AG04449 (cell line): ENCODE data around the gene CCR4.
"Not testable (repeated sequence)": the region's sequence is repeated elsewhere in the genome, so short reads cannot be mapped to it uniquely, and the experiment has no call there.

Source experiments
- CTCF ChIA-PET: fragments of 350-600 bp; formaldehyde crosslinking; extraction: SDS; loops from one replicate; lab custom pipeline; 2021; ENCODE audit warnings: antibody characterized with exemption; lab: Yijun Ruan, JAX
- POLR2A ChIA-PET: fragments of 400-600, 350-600 bp; formaldehyde crosslinking; extraction: SDS; loops from one replicate; lab custom pipeline; 2020; ENCODE audit warnings: antibody characterized with exemption, inconsistent platforms; lab: Yijun Ruan, JAX
- DNase-seq: peaks from one replicate; pipeline ENCODE4 v3.0.0-alpha.2; 2010; ENCODE audit warnings: low read depth, low spot score
- H3K4me3 ChIP-seq: 2 replicates; pipeline ENCODE4 v1.5.1; 2011; ENCODE audit warnings: low read depth, mild to moderate bottlenecking, control low read depth, low read length
- TF ChIP-seq, protein P1 (sequence below): IDR thresholded peaks from one replicate; pipeline ENCODE4 v1.5.1; 2011; ENCODE audit warnings: mild to moderate bottlenecking, moderate library complexity, low read length, control low read depth, inconsistent platforms; ENCODE audit not compliant: insufficient read depth; ENCODE audit errors: missing control alignments

Gene CCR4

GRCh38 chr3:32951410-32951811 lies at the start of gene CCR4:
Gene CCR4 (plus strand): TSS chr3:32951644. CDS start chr3:32953423, 1,779 bp downstream.
- TF ChIP-seq, protein P1, sequence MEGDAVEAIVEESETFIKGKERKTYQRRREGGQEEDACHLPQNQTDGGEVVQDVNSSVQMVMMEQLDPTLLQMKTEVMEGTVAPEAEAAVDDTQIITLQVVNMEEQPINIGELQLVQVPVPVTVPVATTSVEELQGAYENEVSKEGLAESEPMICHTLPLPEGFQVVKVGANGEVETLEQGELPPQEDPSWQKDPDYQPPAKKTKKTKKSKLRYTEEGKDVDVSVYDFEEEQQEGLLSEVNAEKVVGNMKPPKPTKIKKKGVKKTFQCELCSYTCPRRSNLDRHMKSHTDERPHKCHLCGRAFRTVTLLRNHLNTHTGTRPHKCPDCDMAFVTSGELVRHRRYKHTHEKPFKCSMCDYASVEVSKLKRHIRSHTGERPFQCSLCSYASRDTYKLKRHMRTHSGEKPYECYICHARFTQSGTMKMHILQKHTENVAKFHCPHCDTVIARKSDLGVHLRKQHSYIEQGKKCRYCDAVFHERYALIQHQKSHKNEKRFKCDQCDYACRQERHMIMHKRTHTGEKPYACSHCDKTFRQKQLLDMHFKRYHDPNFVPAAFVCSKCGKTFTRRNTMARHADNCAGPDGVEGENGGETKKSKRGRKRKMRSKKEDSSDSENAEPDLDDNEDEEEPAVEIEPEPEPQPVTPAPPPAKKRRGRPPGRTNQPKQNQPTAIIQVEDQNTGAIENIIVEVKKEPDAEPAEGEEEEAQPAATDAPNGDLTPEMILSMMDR: no peak
- POLR2A ChIA-PET: no interaction called here
- no peak for DNase-seq
- H3K4me3 ChIP-seq: no peak within 1 kb of the TSS
- CTCF ChIA-PET: interaction anchor here (1.3 kb wide), 1 partner anchor 11 kb away, joined by 3 read pairs; no protein-coding TSS in a partner anchor

DNA sequence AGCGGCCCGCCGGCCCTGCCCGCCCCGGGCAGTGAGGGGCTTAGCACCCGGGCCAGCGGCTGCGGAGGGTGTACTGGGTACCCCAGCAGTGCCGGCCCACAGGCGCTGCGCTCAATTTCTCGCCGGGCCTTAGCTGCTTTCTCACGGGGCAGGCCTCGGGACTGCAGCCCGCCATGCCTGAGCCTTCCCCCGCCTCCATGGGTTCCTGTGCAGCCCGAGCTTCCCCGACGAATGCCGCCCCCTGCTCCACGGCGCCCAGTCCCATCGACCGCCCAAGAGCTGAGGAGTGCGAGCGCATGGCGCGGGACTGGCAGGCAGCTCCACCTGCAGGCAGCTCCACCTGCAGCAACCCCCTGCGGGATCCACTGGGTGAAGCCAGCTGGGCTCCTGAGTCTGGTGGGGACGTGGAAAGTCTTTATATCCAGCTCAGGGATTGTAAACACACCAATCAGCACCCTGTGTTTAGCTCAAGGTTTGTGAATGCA lies 48.5 kb upstream of the CCR4 start:
- POLR2A ChIA-PET, DNase-seq, H3K4me3 ChIP-seq: not testable (repeated sequence)
- CTCF ChIA-PET: interaction anchor here (1.2 kb wide), 1 partner anchor 30 kb away, joined by 3 read pairs; no protein-coding TSS in a partner anchor

DNA sequence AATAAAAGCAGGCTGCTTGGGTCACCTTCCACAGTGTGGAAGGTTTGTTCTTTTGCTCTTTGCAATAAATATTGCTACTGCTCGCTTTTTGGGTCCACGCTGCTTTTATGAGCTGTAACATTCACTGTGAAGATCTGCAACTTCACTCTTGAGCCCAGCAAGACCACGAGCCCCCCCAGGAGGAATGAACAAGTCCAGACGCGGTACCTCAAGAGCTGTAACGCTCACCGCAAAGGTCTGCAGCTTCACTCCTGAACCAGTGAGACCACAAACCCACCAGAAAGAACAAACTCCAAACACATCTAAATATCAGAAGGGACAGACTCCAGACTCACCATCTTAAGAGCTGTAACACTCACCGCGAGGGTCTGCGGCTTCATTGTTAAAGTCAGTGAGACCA lies 47.5 kb upstream of the CCR4 start:
- TF ChIP-seq, protein P1: no peak
- ChIA-PET POLR2A (no interaction called here), CTCF (no interaction called here)
- H3K4me3 ChIP-seq: no peak overlapping the region
- DNase-seq: no peak

GRCh38 chr3:32909999-32910398 lies 41.4 kb upstream of the CCR4 start:
- TF ChIP-seq, protein P1: no peak
- no peak overlapping the region for H3K4me3 ChIP-seq
- ChIA-PET POLR2A (no interaction called here), CTCF (no interaction called here)
- DNase-seq: no peak

GRCh38 chr3:32910954-32911353 lies 40.5 kb upstream of the CCR4 start:
- no peak for DNase-seq
- no peak overlapping the region for H3K4me3 ChIP-seq
- ChIA-PET POLR2A (no interaction called here), CTCF (no interaction called here)
- TF ChIP-seq, protein P1: no peak

- no peak for DNase-seq
- TF ChIP-seq, protein P1: no peak
- POLR2A ChIA-PET: no interaction called here
- H3K4me3 ChIP-seq: no peak overlapping the region
- CTCF ChIA-PET: interaction anchor here (0.7 kb wide), 1 partner anchor 162 kb away, joined by 3 read pairs; no protein-coding TSS in a partner anchor
Observed at GRCh38 chr3:32912046-32912445, 39.4 kb upstream of the CCR4 start.
